HG03280 (cell line): ENCODE results near the gene PPARG.
"Not testable (repeated sequence)": the region's sequence is repeated elsewhere in the genome, so short reads cannot be mapped to it uniquely, and the experiment has no call there.

Source experiments
- ATAC-seq: cut with Tn5 transposase; IDR thresholded peaks from one replicate; pipeline ENCODE4 v1.9.1; 2021; ENCODE audit warnings: mild to moderate bottlenecking, moderate library complexity; ENCODE audit not compliant: unreplicated experiment

Gene PPARG

DNA sequence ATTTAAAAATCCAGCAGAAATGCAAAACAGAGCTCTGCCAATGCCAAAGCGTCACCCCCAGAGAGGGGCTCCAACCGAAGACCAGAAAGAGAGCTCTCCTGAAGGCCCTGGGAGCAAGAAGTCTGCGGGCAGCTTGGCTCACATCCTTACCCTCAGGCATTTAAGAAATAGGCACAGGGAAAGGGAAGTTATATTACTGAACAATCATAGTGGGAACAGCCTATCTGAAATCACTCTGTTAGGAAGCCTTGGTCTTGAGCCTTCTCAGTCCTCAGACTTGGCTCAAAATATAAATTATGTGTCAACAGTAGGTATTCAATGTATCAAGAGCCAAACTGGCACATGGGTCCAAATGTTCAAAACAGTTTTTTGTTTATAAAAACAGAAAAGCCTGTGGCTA is 10.3 kb upstream of the PPARG start:
- ATAC-seq: no peak

DNA sequence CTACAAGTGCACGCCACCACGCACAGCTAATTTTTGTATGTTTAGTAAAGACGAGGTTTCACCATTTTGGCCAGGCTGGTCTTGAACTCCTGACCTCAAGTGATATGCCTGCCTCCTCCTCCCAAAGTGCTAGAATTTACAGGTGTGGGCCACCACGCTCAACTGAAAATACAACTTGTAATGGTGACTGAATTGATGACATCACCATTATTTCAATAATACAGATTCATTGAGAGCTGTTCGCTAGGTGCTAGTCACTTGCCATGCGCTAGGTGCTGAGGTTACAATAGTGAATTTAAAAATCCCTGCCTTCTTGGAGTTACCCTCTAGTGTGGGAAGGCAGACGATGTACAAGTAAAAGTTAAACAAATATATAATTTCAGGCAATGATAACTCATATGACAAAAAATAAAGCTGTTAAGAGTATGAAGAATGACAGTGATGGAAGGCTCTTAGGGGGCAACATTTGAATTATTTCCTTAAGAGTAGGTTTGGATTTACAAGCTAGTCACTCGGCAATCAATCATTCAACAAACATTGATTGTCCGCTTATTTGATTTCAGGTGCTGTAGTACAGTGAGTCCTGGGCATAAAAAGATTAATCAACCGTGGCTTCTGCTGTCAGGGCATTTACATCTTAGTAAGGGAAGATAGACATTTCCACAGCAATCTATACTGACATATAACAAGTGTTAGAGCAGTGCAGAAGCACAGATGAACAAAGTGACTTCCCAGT is 9.1 kb upstream of the PPARG start:
- no peak for ATAC-seq

DNA sequence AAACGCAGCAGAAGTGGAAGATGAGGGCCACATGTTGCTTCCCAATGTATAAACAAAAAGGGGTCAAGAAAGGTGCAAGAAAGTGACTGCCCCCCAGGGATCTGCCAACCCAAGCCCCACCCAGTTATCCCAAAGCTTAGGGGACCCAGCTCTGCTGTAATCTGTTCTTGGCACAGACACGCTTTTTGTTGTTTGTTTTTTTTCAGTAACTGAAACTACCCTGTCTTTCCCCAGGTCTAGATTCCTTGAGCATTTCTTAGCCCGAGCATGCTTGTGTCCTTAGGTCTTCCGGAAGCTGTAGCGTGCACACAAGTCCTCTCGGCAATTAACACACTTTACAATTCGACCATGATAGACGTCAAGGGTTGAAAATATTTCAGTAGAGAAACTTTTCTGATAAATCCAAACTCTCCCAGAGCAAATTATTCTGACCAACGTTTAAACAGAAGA is 8.5 kb upstream of the PPARG start:
- ATAC-seq: no peak

DNA sequence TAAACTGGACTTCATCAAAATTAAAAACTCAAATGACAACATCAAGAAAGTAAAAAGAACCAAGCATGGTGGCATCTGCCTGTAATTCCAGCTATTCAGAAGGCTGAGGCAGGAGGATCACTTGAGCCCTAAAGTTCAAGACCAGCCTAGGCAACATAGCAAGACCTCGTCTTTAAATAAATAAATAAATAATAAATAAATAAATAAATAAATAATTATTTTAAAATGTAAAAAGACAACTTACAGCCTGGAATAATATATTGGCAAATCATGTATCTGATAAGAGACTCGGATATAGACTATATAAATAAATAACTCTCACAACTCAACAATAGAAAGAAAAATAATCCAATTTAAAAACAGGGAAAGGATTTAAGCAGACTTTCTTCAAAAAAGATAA is 4.3 kb upstream of the PPARG start:
- no peak for ATAC-seq

DNA sequence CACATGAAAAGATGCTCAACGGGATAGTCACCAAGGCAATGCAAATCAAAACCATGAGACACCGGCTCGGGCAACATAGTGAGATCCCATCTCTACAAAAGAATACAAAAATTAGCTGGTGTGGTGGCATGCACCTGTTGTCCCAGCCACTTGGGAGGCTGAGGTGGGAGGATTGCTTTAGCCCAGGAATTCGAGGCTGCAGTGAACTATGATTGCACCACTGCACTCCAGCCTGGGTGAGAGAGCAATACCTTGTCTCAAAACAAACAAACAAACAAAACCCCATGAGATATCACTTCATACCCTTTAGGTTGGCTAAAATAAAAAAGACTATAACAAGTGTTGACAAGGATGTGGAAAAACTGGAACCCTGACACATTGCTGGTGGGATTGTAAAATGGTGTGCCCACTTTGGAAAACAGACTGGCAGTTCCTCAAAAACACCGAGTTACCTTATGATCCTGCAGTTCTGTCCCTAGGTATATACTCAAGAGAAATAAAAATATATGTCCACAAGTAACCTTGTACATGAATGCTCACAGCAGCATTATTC is 3.8 kb upstream of the PPARG start:
- no peak for ATAC-seq

DNA sequence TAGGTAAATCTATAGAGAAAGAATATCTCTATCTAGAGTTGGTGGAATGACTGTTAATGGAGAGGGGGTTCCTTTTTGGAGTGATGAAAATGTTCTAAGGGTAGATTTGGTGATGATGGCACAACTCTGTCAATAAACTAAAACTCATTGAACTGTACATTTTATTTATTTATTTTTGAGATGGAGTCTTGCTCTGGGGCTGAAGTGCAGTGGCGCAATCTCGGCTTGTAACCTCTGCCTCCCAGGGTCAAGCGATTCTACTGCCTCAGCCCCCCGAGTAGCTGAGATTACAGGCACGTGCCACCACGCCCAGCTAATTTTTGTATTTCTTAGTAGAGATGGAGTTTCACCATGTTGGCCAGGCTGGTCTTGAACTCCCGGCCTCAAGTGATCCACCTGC is 3.1 kb upstream of the PPARG start:
- ATAC-seq: not testable (repeated sequence)

DNA sequence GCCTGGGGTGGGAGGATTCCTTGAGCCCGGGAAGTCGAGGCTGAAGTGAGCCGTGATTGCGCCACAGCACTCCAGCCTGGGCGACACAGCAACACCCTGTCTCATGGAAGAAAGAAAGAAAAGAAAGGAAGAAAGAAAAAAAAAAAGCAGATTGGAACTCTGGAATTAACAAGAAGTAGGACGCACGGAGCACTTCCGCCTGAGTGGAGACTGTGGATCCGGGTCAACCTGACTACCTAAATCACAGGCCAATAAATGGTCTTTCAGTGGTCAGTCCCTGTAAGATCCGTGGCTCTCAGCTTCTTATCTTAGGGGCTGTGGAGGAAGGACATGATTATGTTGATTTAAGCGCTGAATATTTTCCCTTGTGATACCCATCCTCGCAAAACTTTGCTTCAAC is 2.4 kb upstream of the PPARG start:
- no peak for ATAC-seq

DNA sequence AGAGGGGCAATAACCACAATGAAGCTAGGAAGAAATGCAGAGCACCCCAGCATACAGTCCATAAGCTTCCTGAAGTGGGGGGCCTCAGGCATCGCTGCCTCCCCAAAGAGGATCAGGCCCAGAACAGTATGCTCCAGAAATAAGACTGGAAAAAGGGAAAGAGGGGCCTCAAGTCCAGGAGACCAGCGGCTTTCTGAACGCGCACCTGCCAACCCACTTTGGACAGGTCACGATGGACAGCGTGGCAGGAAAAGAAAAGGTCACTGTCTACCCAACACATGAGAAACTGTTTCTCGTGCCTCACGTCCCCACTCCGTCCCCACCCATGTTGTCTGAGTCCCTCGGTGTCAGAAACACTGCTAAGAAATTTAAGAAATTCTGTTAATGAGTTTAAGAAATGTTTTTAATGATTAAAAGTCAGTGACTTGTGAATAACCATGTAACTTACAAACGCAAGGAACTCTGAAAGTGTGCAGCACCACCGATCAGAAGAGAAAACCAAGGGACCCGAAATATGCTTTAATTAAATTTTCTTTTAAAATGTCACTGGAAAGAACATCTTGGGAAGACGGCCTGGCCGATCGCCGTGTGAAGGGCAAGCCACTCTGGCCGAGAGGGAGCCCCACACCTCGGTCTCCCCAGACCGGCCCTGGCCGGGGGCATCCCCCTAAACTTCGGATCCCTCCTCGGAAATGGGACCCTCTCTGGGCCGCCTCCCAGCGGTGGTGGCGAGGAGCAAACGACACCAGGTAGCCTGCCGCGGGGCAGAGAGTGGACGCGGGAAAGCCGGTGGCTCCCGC is 1.7 kb upstream of the PPARG start:
- ATAC-seq: no peak

DNA sequence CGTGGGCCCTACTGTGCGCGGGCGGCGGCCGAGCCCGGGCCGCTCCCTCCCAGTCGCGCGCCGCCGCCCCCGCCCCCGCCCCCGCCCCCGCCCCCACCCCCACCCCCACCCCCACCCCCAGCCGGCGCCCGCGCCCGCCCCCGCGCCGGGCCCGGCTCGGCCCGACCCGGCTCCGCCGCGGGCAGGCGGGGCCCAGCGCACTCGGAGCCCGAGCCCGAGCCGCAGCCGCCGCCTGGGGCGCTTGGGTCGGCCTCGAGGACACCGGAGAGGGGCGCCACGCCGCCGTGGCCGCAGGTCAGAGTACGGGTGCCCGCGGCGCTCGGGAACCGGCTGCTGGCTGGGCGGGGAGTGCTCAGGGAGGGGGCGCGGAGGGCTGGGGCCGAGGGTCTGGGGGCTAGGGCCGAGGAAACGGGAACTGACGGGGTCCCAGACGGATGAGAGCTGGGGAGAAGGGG is 1.1 kb upstream of the PPARG start:
- no peak for ATAC-seq

DNA sequence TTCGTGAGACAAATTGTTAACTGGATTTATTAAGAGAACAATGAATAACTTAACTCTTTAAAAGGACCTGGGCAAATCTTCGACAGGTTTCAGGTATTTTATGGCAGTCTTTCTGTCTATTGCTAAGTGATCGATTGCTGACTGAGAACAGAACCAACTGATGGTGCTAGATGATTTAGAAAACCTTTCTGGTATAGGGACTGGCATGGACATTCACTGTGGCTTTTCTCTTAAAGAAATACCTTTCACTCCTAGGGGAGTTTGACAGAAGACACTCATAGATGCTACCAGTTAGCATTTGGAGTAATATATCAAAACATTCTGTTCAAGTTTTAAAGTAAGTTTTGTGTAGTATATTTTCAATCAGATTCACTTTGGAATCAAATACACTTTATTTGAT is 654 bp downstream of the PPARG start:
- no peak for ATAC-seq

DNA sequence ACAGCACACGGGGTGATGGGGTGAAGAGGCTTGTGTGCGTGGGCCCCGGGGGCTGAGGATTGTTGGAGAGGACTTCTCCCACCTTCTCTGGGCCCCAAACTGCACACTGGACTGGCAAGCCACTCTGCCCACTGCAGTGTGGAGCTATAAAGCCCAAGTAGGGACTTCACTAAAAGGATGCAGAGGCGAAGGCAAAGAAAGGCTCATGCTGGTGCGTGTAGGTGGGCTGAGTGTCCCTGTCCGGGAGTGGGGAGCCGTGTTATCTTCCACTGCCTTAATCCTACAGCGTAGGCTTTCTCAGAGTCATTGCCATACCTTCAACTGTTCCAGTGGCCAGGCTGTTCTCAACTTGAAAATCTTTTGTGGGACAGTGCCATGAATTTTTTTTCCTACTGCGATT is 3.9 kb downstream of the PPARG start:
- ATAC-seq: no peak

DNA sequence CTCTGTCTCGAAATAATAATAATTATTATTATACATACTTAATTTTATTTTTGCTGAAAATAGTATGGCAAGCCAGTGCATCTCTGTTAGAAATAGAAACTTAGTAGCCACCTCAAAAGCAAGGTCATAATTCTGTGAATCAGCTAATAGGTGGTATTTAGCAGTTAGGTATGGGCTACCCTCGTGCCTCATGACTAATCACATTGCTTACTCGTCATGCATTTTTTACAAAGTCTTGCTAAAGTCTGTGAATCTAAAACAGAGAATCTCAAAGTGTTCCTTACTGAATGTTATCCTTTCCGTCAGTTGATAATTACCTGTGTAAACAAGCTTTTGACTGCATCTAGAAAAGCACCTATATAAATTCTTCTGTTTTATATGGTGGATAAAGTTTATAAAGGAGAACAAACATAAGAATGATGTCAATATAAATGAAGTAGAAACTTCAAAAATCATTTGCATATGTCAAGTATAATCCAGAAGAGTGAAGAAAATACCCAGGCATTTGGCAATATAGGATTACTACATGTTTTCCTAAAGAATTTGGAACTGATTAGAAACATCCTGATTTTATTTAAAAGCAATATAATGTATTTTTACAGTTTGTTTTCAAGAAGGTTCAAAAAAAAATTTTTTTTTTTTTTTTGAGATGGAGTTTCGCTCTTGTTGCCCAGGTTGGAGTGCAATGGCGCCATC is 6.2 kb downstream of the PPARG start:
- ATAC-seq: no peak

DNA sequence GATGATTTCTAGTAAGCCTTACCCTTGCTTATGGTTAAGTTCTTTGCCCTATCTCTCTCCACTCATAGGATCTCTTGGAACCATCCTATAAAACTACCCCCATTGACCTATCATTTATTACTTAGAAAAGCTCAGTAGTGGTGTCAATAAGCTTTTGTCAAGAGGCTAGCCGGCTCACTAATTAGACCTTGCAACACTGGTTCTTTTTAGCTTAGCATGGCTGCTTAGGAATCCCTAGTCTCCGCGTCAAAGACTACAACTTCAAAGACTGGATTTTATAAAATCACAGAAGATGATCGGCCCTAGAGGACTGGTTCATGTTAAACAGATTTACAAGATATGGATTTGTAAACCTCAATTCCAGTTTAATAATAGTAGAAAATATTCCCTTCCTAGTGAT is 7.6 kb downstream of the PPARG start:
- no peak for ATAC-seq

DNA sequence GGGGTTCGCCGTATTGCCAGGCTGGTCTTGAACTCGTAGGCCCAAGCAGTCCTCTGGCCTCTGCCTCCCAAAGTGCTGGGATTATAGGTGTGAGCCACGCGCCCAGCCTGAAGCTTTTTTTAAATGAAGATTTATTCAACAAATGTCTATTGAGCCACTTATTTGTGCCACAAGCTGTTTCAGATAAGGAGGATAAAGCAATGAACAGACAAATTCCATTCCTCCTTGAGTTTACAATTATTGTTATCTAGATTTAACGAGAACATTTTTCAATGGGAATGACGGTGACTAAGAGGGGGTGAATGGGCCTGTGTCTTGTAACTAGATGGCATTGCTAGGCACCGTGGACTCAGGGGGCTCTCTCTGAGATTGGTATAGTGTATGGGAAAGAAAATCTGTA is 10.2 kb downstream of the PPARG start:
- no peak for ATAC-seq

DNA sequence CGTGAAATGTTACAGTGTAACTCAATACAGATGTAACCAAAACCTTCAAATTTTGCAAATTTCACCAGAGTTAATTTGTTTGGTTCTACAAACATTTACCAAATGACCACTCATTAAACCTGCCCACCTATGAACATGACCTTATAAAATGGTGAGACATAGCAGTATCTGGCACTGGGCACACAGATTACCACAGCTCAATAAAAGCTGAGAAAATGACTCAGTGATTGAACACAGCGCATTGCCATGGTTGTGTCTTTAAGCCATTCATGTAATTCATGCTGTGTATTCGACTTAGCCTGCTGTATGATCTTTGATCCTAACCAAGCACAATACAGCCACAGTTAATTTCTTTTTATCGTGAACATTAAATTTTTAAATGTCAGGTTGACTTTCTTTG is 11.3 kb downstream of the PPARG start:
- ATAC-seq: no peak

DNA sequence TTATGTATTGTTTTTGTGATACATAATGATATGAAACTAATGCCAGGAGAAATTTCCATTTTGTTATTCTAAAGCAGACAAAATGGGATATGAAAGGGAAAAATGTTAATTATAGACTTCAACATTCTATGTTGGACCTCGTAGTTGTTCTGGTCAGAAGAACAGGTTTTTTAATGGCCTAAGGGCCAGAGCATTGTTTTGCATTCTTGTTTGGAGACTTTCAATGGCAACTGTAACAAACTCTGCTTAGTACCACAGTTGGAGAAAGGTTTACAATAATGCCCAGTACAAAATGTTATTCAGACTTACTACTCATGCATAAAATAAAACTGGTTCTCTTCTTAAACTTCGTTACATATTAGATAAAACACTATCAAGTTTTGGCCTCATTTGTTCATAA is 12.2 kb downstream of the PPARG start:
- ATAC-seq: no peak

DNA sequence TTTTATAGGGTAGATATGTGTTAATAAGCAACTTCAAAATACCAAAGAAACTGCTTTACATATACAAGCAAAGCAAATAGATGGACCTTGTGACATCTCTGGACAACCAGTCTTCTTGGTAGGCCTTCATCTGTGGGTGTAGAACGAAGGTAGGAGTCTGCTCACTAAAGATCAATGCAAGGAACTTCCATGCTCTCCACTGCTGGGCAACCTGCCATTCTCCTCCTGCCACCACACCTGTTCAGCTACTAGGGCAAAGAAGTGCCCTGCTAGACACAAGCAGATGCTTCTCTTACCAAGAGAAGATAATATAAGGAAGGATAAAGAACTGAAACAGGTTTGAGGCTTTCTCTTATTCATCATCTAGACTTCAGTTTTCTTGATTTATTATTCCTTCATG is 12.6 kb downstream of the PPARG start:
- ATAC-seq: no peak

DNA sequence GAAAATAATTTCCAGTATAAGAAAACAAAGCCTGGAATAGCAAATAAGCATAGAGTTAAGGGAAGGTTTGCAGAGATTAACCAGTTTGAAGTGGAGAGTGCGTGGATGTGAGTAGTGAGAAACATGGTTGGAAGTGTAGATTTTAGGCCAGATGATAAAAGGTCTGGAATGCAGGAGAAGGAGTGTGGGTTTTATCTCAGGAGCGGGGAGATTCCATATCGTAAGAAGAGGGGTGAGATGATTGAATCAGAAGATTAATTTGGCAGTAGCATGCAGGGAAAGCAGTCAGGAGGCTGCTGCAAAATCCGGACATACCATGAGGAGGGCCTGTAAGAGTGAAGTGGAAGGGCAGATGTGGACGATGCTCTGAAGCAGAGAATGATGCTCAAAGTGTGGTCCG is 13.7 kb downstream of the PPARG start:
- no peak for ATAC-seq

DNA sequence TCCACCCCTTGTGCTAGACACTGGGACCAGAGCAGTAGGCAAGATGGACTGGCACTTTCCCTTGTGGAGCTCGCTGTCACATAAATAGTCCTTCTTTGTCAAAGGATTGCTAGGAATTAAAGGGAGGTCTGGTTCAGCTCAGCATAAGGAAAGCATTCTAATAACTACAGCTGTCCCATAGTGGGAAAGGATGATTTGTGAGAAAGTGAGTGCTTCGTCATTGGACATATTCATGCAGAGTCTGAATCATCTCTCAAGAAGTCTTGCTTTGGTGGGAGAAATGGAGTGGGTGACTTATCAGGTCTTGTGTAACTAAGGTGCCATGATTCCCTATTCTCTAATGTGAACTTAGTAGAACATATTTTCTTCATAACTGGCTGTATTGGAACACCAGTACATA is 14.7 kb downstream of the PPARG start:
- no peak for ATAC-seq

DNA sequence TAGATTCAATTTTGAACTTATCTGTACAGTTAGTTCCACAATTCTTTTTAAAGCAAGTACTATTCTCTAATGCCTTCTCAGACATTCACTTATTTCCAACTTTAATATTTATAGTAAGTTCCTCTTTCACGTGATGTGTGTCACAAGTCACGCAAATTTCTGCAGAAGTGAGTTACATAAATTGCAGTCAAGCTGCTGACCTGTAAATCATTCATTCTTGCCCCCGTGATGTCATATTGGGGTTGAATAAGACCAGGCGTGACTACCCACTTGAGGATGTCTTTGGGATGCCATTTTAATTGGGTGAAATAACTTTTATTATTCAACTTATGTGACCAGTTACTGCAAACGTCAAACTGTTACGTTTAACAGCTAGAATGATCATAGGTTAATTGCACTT is 15.1 kb downstream of the PPARG start:
- no peak for ATAC-seq

DNA sequence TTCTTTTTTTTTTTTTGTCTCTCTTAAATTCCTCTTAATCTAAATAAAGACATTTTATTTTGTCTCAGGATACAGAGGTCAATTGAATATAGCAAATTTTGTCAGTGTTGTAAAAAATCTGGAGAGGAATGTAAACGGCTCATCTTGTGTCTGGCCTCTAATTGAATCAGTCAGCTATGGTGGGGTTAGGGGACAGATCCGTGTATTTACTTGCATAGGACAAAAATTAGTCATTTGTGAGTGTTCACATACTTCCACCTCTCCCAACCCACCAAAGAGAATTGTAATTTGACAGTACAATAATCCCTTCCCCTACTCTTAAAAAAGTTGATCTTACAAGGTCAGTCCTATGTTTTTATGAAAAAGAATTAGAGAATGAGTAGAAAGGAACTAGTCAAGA is 18.3 kb downstream of the PPARG start:
- ATAC-seq: no peak

DNA sequence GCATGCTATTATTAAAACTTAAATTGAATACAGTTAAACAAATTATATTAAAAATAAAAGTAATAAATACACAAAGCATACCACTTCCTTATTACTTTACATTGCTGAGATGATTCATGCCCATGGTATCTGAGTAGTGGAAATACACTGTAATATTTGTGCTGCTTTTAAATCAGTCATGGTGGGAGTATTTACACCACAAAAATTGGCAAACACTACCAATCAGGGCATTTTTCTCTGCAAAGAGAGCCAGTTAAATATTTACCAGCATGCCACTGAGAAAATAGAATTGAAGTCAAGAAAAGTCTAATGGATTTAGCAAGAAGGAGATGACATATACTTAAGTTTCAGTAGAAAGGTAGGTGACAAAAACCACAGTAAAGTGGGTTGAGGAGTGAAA is 19.6 kb downstream of the PPARG start:
- no peak for ATAC-seq
